Suppressor macrophage treated with lipopolysaccharide for 1 hour (primary cell): ENCODE data around the gene USP10.

Experiments
- DNase-seq, 3 donors: peaks; one replicate each; pipeline ENCODE4 v3.0.0-alpha.2; 2020 to 2022

The USP10 gene

DNA sequence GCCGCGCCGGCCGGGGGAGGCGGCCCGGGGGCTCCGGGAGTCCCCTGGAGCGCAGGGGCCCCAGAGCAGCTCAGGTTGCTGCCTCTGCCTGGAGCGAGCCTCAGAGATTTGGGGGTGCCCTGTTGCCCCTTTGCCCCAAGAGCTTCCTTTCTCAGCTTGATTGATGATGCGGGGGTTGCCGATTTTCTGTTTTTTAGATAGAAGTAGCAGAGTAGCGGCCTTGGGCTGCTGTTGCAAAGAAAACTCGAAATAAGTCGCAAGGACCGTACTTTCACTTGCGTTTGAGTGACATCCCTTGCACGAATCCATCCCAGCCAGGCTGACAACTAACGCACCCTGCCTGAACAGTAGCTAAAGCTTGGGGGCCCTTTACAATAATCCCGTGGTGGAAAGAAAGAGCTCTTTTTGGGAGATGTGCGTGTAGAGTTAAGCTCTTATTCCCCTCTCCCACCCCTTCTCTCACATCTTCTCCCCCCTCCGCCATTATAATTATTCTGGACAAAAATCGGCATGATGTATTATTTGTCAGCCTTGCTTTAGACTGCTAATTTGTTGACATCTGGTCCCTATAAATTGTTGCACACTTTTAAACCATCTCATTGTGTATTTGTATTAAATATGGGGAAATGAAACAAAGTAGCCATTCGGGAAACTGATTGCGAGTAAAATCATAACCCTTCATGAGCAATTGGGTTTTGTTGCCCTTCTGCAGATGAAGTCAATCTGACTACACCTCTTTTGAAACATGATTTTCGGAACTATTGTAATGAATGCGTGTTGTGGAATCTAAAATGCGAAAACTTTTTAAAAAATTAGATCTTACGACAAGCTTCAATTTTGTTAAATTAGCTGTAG lies 873 bp downstream of the USP10 start:
- peak; percentile 41 to 63 (median 49) for DNase-seq

GRCh38 chr16:84703681-84704080 lies 3.9 kb downstream of the USP10 start:
- DNase-seq: no peak

- DNase-seq: no peak
These were observed 4.5 kb downstream of the USP10 start for GRCh38 chr16:84704253-84704652.

DNA sequence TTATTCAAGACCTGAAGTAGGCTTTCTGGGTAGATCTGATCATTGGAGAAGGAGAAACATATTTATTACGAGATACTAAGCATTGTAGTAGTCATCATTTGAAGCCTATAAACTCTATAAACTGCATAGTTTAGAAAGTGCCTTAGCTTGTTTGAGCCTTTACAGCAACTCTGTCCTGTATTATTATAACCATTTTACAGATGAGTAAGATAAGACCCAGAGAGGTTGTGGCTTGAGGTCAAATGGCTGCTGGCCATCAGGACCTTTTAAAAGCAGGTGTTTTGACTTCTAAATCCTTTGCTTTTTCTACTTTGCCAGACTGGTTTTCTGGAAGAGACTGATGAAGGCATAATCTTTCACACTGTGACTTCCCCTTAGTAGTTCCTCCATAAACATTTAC lies 7.1 kb downstream of the USP10 start:
- no peak for DNase-seq

GRCh38 chr16:84709609-84710008 lies 9.8 kb downstream of the USP10 start:
- DNase-seq: no peak

DNA sequence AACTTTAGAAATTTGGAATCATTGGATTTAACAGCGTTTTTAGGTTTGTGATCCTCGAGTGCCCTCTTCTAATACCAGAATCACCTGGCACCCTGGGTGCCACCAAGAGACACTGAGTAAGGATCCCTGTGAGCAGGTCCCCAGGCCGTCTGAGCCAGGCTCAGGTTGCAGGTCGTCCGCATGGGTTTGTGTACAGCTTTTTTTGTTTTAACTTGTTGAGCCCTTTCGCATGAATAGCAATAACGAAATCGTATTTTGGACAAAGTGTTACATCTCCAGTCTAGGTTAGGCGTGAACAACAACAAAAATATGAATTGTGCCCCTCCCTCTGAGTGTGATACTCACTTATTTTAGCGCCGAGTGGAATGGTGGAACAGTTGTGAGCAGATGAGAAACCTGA lies 10.9 kb downstream of the USP10 start:
- no peak for DNase-seq

DNA sequence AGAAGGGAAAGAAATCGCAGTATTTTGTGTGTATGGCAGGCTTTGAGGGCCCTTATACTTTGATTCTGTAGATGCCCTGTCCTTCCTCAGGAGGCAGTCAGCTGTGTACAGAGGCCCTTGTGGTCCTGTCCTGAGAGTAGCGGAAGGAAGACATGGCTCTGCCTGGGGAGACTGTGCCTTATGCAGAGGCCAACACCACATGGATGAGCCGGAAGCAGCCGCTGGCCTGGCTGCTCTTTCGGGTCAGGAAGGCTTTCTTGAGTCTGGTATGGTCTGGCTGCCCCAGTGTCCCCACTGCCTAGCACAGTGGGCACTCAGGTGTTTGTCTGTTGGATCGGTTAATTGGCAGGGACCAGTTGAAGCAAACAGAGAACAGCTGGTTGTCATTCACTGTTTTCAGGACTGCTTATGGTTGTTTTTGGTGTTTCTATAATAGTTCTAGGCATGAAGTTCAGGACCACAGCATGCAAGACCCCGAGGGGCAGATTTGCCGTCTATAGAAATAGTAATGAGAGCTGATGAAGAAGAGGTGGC lies 12.4 kb downstream of the USP10 start:
- no peak for DNase-seq

DNA sequence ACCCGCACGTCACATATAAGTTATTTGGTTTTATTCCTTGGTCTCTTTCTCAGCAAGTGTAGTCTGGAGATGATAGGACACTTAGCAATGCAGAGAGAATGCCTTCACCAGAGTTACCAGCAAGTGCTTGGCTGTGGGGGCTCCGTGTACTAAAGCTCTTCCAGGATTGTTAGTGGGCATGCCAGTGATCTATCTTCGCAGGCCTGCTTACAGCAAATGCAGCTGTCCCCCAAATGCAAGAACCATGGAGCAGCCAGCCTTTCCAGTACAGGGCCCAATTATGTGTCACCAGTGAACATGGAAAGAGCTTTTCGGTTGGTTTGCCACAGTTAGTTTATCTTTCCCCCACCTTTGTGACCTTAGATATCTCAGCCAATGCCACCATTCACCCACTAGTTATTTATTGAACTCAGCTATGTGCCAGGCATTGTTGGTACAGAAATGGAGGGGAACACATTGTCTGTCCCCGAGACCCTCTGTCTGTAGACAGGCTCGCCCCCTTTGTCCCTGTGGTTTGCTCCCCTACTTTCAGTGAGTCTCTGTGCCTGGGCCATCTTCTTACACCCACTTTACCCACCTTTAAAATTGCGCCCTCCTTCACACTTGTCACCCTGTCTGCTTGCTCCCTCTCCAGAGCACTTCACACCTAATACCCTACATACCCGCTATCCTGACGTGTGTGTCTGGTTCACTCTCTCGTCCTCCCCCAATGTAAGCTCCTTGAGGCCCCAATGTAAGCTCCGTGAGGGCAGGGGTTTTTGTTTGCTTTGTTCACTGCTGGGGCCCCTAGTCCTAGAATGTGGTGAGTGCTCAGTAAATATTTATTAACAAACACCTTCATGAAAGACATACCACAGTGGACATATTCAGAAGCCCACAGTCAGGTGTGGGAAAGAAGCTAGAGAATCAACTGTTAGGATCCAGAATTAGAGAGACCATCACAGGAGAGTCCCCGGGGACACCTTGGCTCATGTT lies 13.3 kb downstream of the USP10 start:
- DNase-seq: no peak

- peak; percentile 45 to 56 (median 56) for DNase-seq
These were observed 14.2 kb downstream of the USP10 start for GRCh38 chr16:84714028-84714427.

DNA sequence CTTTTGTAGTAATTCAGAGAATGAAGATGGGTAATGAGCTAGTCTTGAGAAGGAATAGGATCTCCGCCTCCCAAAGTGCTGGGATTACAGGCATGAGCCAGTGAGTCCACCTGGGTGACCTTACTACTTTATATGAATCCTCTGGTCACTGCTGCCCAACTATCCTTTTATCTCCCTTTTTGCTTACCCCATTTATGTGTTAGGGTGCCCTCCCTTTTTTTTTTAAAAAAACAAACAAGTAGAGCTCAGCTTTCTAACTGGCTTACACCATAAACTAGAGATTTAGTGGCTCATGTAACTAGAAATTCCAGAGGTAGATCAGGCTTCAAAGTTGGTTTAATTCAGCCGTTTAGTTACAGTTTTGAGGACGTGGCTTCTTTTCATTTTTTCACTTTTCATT lies 15.6 kb downstream of the USP10 start:
- DNase-seq: no peak

DNA sequence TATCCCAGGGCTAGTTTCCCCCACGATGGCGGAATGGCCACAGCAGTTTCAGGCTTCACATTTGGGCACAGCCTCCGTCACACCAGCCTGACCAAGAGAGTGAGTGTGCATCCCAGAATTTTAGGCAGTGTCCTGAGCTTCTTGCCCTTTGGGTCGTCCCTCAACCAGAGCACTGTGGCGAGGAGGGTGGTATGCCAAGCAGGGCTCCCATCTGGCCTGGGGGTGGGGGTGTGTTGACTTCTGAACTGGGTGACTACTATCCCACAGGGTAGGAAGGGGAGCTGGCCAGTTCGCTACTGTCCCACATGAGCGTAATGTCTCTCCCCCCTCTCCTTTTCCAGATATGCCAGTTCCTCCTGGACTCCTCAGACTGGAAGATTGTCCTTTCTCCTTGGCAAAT lies 16.1 kb downstream of the USP10 start:
- no peak for DNase-seq

GRCh38 chr16:84716740-84717139 lies 16.9 kb downstream of the USP10 start:
- DNase-seq: no peak

- DNase-seq: no peak
These were observed 17.7 kb downstream of the USP10 start for GRCh38 chr16:84717484-84717883.

GRCh38 chr16:84720177-84720579 lies 20.4 kb downstream of the USP10 start:
- DNase-seq: no peak

- no peak for DNase-seq
These were observed 22.3 kb downstream of the USP10 start for GRCh38 chr16:84722068-84722467.

DNA sequence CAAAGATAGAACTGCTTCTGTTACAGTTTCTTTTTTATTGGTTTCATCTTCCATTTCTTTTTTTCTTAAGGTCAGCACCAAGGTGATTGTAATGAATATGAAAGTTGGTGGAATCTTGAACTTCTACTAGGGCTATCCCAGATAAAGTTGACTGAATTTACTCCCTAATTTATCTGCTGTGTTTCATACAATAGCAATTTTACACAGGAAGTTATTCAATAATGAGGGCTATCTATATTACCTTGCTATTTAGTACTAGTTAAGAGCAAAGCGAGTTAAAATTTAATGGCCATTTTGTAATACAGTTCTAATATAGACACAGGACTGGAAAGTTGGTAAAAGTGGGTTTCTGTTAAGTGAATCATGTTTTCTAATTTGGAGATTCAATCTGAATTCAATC lies 24.1 kb downstream of the USP10 start:
- no peak for DNase-seq

GRCh38 chr16:84724606-84725309 lies 25.0 kb downstream of the USP10 start:
- DNase-seq: peak; percentile 58 to 59 (median 58)

- no peak for DNase-seq
These were observed 25.8 kb downstream of the USP10 start for GRCh38 chr16:84725481-84726078.

DNA sequence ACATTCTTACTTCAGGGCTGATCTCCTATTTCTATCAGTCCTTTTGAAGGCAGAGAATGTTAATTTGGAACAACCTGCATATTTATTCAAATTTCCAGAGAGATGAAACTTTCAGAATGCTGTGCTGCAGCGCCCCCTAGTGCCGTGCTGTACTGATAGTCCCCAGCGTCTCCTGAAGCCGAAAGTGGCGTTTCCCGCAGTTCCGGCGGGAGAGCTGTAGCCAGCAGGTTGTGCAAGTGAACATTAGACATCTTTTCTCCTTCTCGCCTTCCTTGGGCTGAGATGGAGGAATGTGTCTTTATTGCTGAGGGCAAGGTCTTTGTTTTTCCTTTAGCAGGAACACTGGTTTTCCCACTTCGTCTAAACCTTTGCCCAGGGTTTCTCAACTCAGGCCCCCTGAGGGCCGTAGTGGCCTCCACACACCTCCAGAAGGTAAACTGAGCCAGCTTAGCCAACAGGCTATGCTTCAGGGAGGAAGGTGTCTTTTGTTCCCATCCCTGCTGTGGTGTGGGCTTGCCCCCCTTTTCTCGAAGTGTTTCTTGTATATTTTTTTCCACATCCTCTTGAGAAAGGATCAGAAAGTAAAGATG lies 26.4 kb downstream of the USP10 start:
- DNase-seq: peak; percentile 94 to 96 (median 96)

DNA sequence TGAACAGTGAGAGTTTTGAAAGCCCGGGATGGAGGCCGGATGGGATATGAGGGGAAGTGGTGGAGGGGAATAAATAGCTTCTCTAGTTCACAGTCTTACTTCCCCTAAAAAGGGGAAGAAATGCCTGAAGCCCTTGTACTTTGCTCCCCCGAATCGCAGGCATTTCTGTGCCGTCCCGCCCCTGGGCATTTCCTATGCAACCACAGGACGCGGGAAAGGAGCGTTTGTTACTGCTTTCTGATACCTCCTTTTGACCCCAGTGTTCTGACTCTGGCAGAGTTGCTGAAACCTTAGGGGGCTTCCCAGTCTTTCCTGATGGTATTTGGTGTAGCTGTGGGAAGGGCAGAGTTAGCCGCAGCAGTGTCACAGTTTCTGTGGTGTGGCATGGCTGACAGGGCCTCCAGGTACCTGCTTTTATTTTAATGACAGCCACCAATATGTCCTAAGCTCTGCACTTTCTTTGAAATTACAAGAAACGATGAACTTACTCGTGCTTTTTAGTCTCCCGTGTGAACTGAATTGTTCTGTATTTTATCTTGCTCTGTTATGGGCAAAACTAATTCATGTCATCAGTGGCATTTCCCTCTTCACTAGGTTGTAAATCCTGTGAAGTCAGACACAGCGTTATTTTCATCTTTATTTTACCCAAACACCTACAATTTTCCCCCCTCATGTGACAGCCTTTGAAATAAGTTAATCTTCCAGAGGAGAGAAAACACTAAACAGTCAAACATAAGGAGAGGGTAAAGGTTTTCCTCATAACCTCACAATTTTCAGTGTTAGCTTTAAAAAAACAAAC lies 27.1 kb downstream of the USP10 start:
- peak; percentile 88 to 93 (median 89) for DNase-seq

DNA sequence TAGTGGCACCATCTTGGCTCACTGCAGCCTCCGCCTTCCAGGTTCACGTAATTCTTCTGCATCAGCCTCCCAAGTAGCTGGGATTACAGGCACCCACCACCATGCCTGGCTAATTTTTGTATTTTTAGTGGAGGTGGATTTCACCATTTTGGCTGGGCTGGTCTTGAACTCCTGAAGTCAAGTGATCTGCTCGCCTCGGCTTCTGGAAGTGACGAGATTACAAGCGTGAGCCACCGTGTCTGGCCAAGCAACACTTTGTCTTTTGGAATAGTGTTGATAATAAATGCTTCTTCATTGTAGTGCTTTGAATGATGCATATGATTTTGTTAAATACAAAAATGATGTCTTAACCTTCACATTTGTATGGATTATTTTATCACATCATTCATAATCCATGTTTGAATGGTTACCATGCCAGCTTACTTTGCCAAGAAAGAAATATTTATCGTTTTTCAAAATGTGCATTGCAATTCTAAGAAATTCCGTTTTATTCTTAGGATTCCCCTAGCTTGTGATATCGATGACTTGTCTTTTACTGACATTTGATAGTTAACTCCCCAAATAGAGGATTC lies 29.1 kb downstream of the USP10 start:
- DNase-seq: no peak
